ENCODE measurements around the gene PALD1.

DNA sequence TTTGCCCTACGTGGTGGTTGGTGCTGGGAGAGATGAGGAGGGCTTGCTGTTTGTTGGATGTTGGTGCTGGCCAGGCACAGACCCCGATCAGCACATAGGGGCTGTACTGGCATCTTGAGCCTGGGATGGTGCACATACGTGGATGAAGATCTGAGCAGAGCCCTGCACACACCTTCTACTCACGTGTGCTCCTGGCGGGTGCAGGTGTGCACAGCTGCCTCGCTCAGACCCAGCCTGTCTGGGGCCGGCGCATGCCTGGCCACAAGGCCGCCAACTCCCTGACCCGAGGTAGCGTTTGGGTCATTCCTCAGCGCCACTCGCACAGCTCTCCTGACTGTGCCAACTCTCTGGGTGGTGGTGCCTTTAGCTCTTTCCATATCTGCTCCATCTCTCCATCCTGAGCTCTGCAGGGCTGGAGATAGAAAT, 18.6 kb downstream of the PALD1 start:
- TF ChIP-seq LCORL (IDR thresholded peaks at IDR 0.05), result no peak
- TF ChIP-seq LCORL (CRISPR knock-in tag; IDR thresholded peaks at IDR 0.05), result no peak
- TF ChIP-seq, protein P1, sequence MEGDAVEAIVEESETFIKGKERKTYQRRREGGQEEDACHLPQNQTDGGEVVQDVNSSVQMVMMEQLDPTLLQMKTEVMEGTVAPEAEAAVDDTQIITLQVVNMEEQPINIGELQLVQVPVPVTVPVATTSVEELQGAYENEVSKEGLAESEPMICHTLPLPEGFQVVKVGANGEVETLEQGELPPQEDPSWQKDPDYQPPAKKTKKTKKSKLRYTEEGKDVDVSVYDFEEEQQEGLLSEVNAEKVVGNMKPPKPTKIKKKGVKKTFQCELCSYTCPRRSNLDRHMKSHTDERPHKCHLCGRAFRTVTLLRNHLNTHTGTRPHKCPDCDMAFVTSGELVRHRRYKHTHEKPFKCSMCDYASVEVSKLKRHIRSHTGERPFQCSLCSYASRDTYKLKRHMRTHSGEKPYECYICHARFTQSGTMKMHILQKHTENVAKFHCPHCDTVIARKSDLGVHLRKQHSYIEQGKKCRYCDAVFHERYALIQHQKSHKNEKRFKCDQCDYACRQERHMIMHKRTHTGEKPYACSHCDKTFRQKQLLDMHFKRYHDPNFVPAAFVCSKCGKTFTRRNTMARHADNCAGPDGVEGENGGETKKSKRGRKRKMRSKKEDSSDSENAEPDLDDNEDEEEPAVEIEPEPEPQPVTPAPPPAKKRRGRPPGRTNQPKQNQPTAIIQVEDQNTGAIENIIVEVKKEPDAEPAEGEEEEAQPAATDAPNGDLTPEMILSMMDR (CRISPR knock-in tag; IDR thresholded peaks at IDR 0.05), result no peak
- no peak for TF ChIP-seq ZNF768 (CRISPR knock-in tag; IDR thresholded peaks at IDR 0.05)
- TF ChIP-seq, protein P2, sequence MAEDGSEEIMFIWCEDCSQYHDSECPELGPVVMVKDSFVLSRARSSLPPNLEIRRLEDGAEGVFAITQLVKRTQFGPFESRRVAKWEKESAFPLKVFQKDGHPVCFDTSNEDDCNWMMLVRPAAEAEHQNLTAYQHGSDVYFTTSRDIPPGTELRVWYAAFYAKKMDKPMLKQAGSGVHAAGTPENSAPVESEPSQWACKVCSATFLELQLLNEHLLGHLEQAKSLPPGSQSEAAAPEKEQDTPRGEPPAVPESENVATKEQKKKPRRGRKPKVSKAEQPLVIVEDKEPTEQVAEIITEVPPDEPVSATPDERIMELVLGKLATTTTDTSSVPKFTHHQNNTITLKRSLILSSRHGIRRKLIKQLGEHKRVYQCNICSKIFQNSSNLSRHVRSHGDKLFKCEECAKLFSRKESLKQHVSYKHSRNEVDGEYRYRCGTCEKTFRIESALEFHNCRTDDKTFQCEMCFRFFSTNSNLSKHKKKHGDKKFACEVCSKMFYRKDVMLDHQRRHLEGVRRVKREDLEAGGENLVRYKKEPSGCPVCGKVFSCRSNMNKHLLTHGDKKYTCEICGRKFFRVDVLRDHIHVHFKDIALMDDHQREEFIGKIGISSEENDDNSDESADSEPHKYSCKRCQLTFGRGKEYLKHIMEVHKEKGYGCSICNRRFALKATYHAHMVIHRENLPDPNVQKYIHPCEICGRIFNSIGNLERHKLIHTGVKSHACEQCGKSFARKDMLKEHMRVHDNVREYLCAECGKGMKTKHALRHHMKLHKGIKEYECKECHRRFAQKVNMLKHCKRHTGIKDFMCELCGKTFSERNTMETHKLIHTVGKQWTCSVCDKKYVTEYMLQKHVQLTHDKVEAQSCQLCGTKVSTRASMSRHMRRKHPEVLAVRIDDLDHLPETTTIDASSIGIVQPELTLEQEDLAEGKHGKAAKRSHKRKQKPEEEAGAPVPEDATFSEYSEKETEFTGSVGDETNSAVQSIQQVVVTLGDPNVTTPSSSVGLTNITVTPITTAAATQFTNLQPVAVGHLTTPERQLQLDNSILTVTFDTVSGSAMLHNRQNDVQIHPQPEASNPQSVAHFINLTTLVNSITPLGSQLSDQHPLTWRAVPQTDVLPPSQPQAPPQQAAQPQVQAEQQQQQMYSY (CRISPR knock-in tag; IDR thresholded peaks at IDR 0.05), result no peak
- no peak for TF ChIP-seq POLR2AphosphoS5 (IDR thresholded peaks at IDR 0.05; ENCODE audit: low read depth, low read length)
- TF ChIP-seq ZFP37 (CRISPR knock-in tag; IDR thresholded peaks at IDR 0.05; ENCODE audit: borderline replicate concordance), result no peak
- TF ChIP-seq ZNF232 (CRISPR knock-in tag; IDR thresholded peaks at IDR 0.05; ENCODE audit: borderline replicate concordance), result no peak
- TF ChIP-seq, protein P3, sequence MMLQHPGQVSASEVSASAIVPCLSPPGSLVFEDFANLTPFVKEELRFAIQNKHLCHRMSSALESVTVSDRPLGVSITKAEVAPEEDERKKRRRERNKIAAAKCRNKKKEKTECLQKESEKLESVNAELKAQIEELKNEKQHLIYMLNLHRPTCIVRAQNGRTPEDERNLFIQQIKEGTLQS (CRISPR knock-in tag; IDR thresholded peaks at IDR 0.05), result no peak
- TF ChIP-seq SMAD3 (CRISPR knock-in tag; IDR thresholded peaks at IDR 0.05), result no peak
- no peak for TF ChIP-seq ZBTB7A (CRISPR knock-in tag; IDR thresholded peaks at IDR 0.05)

Measured in HepG2 (cell line).